OCI-LY7 (cell line): ENCODE measurements around the gene COL18A1. TPM values are rescaled to one million over a fixed set of nuclear protein-coding genes. Genes with fewer than 3 reads are reported as not detected.

Experiments
- BruUV-seq: library from RNA; stranded (reverse); fragments of 400-500 nt; replicated peaks from 2 replicates; lab custom pipeline; 2021; lab: Mats Ljungman, UMichigan
- CTCF ChIA-PET: fragments of 300-600 bp; sonication (Branson Sonifier 250); formaldehyde crosslinking; loops from one replicate; lab custom pipeline; 2022; ENCODE audit warnings: antibody characterized with exemption; ENCODE audit not compliant: unreplicated experiment; lab: Charles Lee
- POLR2A ChIA-PET: fragments of 300-600 bp; sonication (Branson Sonifier 250); formaldehyde crosslinking; loops from one replicate; lab custom pipeline; 2022; ENCODE audit warnings: antibody characterized with exemption; lab: Charles Lee
- DNase-seq: peaks from one replicate; pipeline ENCODE4 v3.0.0-alpha.2; 2015; ENCODE audit warnings: low spot score
- H2AFZ ChIP-seq: fragments of 200-600 bp; sonication (generic), shearing (Covaris generic); 2 replicates; pipeline ENCODE4 v1.6.1; 2014; ENCODE audit warnings: mild to moderate bottlenecking, antibody characterized with exemption, low read length, moderate library complexity
- H3K27ac ChIP-seq: fragments of 200-600 bp; sonication (generic); 2 replicates; pipeline ENCODE4 v1.5.1; 2014; ENCODE audit warnings: mixed run types, low read depth, mild to moderate bottlenecking, moderate library complexity, low read length, inconsistent platforms; ENCODE audit not compliant: poor library complexity, severe bottlenecking
- H3K36me3 ChIP-seq: fragments of 200-600 bp; sonication (generic); 2 replicates; pipeline ENCODE4 v1.6.1; 2014; ENCODE audit warnings: mild to moderate bottlenecking, antibody characterized with exemption, low read length, moderate library complexity, mixed read lengths; ENCODE audit not compliant: insufficient read depth
- H3K4me1 ChIP-seq: fragments of 200-600 bp; sonication (generic); 2 replicates; pipeline ENCODE4 v1.5.1; 2014; ENCODE audit warnings: mild to moderate bottlenecking, low read length; ENCODE audit not compliant: insufficient read depth, poor library complexity, severe bottlenecking
- H3K4me2 ChIP-seq: fragments of 200-600 bp; sonication (generic); 2 replicates; pipeline ENCODE4 v1.6.1; 2014; ENCODE audit warnings: mild to moderate bottlenecking, low read length
- H3K4me3 ChIP-seq: fragments of 200-600 bp; sonication (generic); 2 replicates; pipeline ENCODE4 v1.5.1; 2014; ENCODE audit warnings: mild to moderate bottlenecking, low read depth, low read length; ENCODE audit not compliant: poor library complexity, severe bottlenecking
- H3K79me2 ChIP-seq: fragments of 200-600 bp; sonication (generic); 2 replicates; pipeline ENCODE4 v1.6.1; 2016; ENCODE audit warnings: low read depth, mild to moderate bottlenecking, low read length, moderate library complexity, mixed read lengths; ENCODE audit not compliant: insufficient read depth
- H3K9me2 ChIP-seq: fragments of 200-600 bp; sonication (generic); 2 replicates; pipeline ENCODE4 v1.6.1; 2016; ENCODE audit warnings: mild to moderate bottlenecking, low read length, mixed read lengths; ENCODE audit not compliant: insufficient read depth
- H3K9me3 ChIP-seq: fragments of 200-600 bp; sonication (generic); 2 replicates; pipeline ENCODE4 v1.6.1; 2014; ENCODE audit warnings: mild to moderate bottlenecking, mixed run types, low read length, mixed read lengths
- H4K20me1 ChIP-seq: fragments of 200-600 bp; sonication (generic); 2 replicates; pipeline ENCODE4 v1.6.1; 2014; ENCODE audit warnings: mild to moderate bottlenecking, antibody characterized with exemption, low read length, moderate library complexity, mixed read lengths; ENCODE audit not compliant: insufficient read depth
- CTCF ChIP-seq: fragments of 200-600 bp; sonication (generic); conservative IDR thresholded peaks from 2 replicates; pipeline ENCODE4 v1.5.1; 2014; ENCODE audit warnings: mild to moderate bottlenecking, antibody characterized with exemption, low read length, moderate library complexity, mixed read lengths
- EZH2phosphoT487 ChIP-seq: fragments of 200-600 bp; sonication (generic); IDR thresholded peaks from 2 replicates; pipeline ENCODE4 v1.6.1; 2018; ENCODE audit warnings: low read depth, borderline replicate concordance, mild to moderate bottlenecking, mixed run types, antibody characterized with exemption, low read length, moderate library complexity, mixed read lengths
- intact Hi-C: fragments of 100-400 bp; cut with micrococcal nuclease; formaldehyde crosslinking; loops from one replicate; pipeline ENCODE4 v1.10.0; 2022; ENCODE audit not compliant: unreplicated experiment
- total RNA-seq, 2 experiments: library from RNA; depleted of rRNA in 1 of 2; stranded (reverse); fragments of >200 nt in 1 of 2; shearing (Covaris generic) in 1 of 2; gene quantifications; 2 replicates each; pipeline ENCODE4 v1.2.3, GENCODE V29; 2014 to 2022

COL18A1 gene
- total RNA-seq, 2 experiments from 2014 or later = 0.23 to 7.4 TPM

GRCh38 chr21:45363921-45364467 lies 41.0 kb upstream of the COL18A1 start:
- no TSS peak for BruUV-seq
- intact Hi-C loops = no loop called here
- TF ChIP-seq EZH2phosphoT487 (no peak), CTCF (no peak)
- Histone ChIP-seq H3K4me1 (no peaks in the 10 kb centered on the region), H3K9me2 (no peaks in the 10 kb centered on the region), H3K9me3 (no peaks in the 10 kb centered on the region), H3K27ac (no peak overlapping the region), H2AFZ (no peak overlapping the region), H3K79me2 (no peaks in the 10 kb centered on the region), H4K20me1 (no peaks in the 10 kb centered on the region), H3K4me2 (no peak overlapping the region), H3K4me3 (no peak overlapping the region), H3K36me3 (no peaks in the 10 kb centered on the region)
- CTCF ChIA-PET = no interaction called here
- POLR2A ChIA-PET = no interaction called here
- DNase-seq = no peak

- H3K36me3 ChIP-seq = no peaks in the 10 kb centered on the region
- no peaks in the 10 kb centered on the region for H3K4me1 ChIP-seq
- no TSS peak for BruUV-seq
- H3K4me3 ChIP-seq = no peak overlapping the region
- no peaks in the 10 kb centered on the region for H4K20me1 ChIP-seq
- no peaks in the 10 kb centered on the region for H3K9me3 ChIP-seq
- no peak for TF ChIP-seq EZH2phosphoT487
- TF ChIP-seq CTCF = no peak
- ChIA-PET CTCF (interaction anchor here (0.5 kb wide), 1 partner anchor 77 kb away, joined by 13 read pairs; the partner anchor contains the start of gene POFUT2), POLR2A (no interaction called here)
- no peak overlapping the region for H2AFZ ChIP-seq
- H3K79me2 ChIP-seq = no peaks in the 10 kb centered on the region
- intact Hi-C loops = no loop called here
- H3K27ac ChIP-seq = no peak overlapping the region
- H3K9me2 ChIP-seq = no peaks in the 10 kb centered on the region
- DNase-seq = no peak
- no peak overlapping the region for H3K4me2 ChIP-seq
Measured at GRCh38 chr21:45364468-45365185, 40.3 kb upstream of the COL18A1 start.

- DNase-seq = no peak
- no peak overlapping the region for H3K27ac ChIP-seq
- H4K20me1 ChIP-seq = no peaks in the 10 kb centered on the region
- POLR2A ChIA-PET = no interaction called here
- no peak overlapping the region for H3K4me2 ChIP-seq
- no peaks in the 10 kb centered on the region for H3K36me3 ChIP-seq
- no TSS peak for BruUV-seq
- TF ChIP-seq CTCF (no peak), EZH2phosphoT487 (no peak)
- no peaks in the 10 kb centered on the region for H3K79me2 ChIP-seq
- H3K4me1 ChIP-seq = no peaks in the 10 kb centered on the region
- CTCF ChIA-PET = interaction anchor here (0.5 kb wide), 1 partner anchor 77 kb away, joined by 13 read pairs; the partner anchor contains the start of gene POFUT2
- intact Hi-C loops = no loop called here
- no peak overlapping the region for H2AFZ ChIP-seq
- H3K9me3 ChIP-seq = no peaks in the 10 kb centered on the region
- no peak overlapping the region for H3K4me3 ChIP-seq
- H3K9me2 ChIP-seq = no peaks in the 10 kb centered on the region
Measured at GRCh38 chr21:45365186-45365607, 39.8 kb upstream of the COL18A1 start.
